ENCODE data around the gene SUGP2. TPM values are rescaled to one million over a fixed set of nuclear protein-coding genes. Genes with fewer than 3 reads are reported as not detected.

Gene SUGP2
- total and polyA plus RNA-seq, 2 of the 13 experiments (the other 11 are each of a cell fraction or from before 2014, with no cell fraction given): 40.6 to 57.7 TPM

DNA sequence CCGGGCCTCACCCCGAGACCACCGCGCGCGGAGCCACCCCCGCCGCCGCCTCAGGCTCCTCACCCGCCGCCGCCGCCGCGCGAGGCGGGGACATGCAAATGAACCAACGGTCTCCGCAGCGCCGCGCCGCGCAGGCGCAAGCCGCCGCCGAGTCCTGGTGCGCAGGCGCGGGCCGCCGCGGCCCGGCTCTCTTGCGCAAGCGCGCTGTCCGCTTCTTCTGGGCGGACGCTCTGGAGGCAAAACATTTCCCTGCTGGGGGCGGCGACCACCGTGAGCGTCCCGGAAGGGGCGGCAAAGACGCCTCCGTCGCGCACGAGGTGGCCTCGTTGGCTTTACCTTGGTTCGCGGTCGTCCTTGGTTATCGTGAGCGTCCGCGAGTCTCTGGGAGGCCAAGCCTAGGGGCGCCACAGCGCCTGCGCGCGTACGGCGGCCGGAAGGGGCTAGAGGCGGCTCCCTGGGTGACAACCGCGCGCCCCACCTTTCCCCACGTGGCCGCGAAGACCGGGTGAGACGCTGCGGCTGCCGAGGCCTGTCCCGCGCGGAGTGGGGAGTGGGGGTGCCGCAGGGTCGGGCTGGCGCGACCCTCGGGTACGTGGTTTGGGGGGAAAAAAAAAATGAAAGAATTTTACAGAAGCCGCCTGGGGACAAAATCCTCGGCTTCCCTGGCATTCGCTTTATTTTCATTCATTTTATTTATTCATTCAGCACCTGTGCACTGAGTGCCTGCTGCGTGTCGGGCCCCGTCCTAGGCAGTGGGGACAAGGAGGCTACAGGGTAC is at the start of gene SUGP2, which contains the start of gene ARMC6 (continued):
- TF ChIP-seq, protein P1, sequence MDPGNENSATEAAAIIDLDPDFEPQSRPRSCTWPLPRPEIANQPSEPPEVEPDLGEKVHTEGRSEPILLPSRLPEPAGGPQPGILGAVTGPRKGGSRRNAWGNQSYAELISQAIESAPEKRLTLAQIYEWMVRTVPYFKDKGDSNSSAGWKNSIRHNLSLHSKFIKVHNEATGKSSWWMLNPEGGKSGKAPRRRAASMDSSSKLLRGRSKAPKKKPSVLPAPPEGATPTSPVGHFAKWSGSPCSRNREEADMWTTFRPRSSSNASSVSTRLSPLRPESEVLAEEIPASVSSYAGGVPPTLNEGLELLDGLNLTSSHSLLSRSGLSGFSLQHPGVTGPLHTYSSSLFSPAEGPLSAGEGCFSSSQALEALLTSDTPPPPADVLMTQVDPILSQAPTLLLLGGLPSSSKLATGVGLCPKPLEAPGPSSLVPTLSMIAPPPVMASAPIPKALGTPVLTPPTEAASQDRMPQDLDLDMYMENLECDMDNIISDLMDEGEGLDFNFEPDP (CRISPR knock-in tag; conservative IDR thresholded peaks at IDR 0.05): no peak
- TF ChIP-seq, protein P2, sequence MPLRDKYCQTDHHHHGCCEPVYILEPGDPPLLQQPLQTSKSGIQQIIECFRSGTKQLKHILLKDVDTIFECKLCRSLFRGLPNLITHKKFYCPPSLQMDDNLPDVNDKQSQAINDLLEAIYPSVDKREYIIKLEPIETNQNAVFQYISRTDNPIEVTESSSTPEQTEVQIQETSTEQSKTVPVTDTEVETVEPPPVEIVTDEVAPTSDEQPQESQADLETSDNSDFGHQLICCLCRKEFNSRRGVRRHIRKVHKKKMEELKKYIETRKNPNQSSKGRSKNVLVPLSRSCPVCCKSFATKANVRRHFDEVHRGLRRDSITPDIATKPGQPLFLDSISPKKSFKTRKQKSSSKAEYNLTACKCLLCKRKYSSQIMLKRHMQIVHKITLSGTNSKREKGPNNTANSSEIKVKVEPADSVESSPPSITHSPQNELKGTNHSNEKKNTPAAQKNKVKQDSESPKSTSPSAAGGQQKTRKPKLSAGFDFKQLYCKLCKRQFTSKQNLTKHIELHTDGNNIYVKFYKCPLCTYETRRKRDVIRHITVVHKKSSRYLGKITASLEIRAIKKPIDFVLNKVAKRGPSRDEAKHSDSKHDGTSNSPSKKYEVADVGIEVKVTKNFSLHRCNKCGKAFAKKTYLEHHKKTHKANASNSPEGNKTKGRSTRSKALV (CRISPR knock-in tag; IDR thresholded peaks at IDR 0.05): peak; percentile 55; the same call in 1 of the 2 replicates
- TF ChIP-seq, protein P3, sequence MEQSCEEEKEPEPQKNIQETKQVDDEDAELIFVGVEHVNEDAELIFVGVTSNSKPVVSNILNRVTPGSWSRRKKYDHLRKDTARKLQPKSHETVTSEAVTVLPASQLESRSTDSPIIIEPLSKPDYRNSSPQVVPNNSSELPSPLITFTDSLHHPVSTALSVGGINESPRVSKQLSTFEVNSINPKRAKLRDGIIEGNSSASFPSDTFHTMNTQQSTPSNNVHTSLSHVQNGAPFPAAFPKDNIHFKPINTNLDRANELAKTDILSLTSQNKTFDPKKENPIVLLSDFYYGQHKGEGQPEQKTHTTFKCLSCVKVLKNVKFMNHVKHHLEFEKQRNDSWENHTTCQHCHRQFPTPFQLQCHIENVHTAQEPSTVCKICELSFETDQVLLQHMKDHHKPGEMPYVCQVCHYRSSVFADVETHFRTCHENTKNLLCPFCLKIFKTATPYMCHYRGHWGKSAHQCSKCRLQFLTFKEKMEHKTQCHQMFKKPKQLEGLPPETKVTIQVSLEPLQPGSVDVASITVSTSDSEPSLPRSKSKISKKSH (CRISPR knock-in tag; IDR thresholded peaks at IDR 0.05; ENCODE audit: borderline replicate concordance): peak; percentile 90
- TF ChIP-seq JDP2 (CRISPR knock-in tag; IDR thresholded peaks at IDR 0.05; ENCODE audit: borderline replicate concordance): 0 out of 2 replicates have a peak, but pooled peaks have one; percentile 46
- peak; percentile 69; the same call in 1 of the 2 replicates for TF ChIP-seq FIP1L1 (IDR thresholded peaks at IDR 0.05; ENCODE audit: borderline replicate concordance, insufficient read depth, low read depth, low read length)
- TF ChIP-seq KDM5B (CRISPR knock-in tag; IDR thresholded peaks at IDR 0.05; ENCODE audit: borderline replicate concordance): peak; percentile 93
- peak; percentile 96 for TF ChIP-seq MYC (CRISPR knock-in tag; IDR thresholded peaks at IDR 0.05; ENCODE audit: borderline replicate concordance)
- TF ChIP-seq ZNF773 (CRISPR knock-in tag; IDR thresholded peaks at IDR 0.05; ENCODE audit: borderline replicate concordance): peak; percentile 61; the same call in 1 of the 2 replicates
- TF ChIP-seq ATF7-NPFF (CRISPR knock-in tag; IDR thresholded peaks at IDR 0.05; ENCODE audit: low read depth): peak; percentile 90
- peak; percentile 70 for TF ChIP-seq ZNF44 (CRISPR knock-in tag; IDR thresholded peaks at IDR 0.05)
- no peak for TF ChIP-seq ZBTB21 (CRISPR knock-in tag; IDR thresholded peaks at IDR 0.05)
- peak; percentile 80 for TF ChIP-seq PHF20 (CRISPR knock-in tag; IDR thresholded peaks at IDR 0.05)
- peak; percentile 91 for TF ChIP-seq ZFP90 (CRISPR knock-in tag; IDR thresholded peaks at IDR 0.05; ENCODE audit: borderline replicate concordance)
- TF ChIP-seq, protein P4, sequence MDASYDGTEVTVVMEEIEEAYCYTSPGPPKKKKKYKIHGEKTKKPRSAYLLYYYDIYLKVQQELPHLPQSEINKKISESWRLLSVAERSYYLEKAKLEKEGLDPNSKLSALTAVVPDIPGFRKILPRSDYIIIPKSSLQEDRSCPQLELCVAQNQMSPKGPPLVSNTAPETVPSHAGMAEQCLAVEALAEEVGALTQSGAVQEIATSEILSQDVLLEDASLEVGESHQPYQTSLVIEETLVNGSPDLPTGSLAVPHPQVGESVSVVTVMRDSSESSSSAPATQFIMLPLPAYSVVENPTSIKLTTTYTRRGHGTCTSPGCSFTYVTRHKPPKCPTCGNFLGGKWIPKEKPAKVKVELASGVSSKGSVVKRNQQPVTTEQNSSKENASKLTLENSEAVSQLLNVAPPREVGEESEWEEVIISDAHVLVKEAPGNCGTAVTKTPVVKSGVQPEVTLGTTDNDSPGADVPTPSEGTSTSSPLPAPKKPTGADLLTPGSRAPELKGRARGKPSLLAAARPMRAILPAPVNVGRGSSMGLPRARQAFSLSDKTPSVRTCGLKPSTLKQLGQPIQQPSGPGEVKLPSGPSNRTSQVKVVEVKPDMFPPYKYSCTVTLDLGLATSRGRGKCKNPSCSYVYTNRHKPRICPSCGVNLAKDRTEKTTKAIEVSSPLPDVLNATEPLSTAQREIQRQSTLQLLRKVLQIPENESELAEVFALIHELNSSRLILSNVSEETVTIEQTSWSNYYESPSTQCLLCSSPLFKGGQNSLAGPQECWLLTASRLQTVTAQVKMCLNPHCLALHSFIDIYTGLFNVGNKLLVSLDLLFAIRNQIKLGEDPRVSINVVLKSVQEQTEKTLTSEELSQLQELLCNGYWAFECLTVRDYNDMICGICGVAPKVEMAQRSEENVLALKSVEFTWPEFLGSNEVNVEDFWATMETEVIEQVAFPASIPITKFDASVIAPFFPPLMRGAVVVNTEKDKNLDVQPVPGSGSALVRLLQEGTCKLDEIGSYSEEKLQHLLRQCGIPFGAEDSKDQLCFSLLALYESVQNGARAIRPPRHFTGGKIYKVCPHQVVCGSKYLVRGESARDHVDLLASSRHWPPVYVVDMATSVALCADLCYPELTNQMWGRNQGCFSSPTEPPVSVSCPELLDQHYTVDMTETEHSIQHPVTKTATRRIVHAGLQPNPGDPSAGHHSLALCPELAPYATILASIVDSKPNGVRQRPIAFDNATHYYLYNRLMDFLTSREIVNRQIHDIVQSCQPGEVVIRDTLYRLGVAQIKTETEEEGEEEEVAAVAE (CRISPR knock-in tag; IDR thresholded peaks at IDR 0.05; ENCODE audit: borderline replicate concordance): peak; percentile 79
- peak; percentile 96 for TF ChIP-seq ZNF792 (CRISPR knock-in tag; IDR thresholded peaks at IDR 0.05)
- TF ChIP-seq SRSF1 (optimal IDR thresholded peaks at IDR 0.05; ENCODE audit: low read depth, low read length): no peak
